Measurements from ENCODE around the gene TARBP2. TPM values are rescaled to one million over a fixed set of nuclear protein-coding genes. Genes with fewer than 3 reads are reported as not detected.

TARBP2 gene, protein sequence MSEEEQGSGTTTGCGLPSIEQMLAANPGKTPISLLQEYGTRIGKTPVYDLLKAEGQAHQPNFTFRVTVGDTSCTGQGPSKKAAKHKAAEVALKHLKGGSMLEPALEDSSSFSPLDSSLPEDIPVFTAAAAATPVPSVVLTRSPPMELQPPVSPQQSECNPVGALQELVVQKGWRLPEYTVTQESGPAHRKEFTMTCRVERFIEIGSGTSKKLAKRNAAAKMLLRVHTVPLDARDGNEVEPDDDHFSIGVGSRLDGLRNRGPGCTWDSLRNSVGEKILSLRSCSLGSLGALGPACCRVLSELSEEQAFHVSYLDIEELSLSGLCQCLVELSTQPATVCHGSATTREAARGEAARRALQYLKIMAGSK
- 10 to 100 TPM; 19.5 to 25.9 (median 22.7) TPM for total RNA-seq

DNA sequence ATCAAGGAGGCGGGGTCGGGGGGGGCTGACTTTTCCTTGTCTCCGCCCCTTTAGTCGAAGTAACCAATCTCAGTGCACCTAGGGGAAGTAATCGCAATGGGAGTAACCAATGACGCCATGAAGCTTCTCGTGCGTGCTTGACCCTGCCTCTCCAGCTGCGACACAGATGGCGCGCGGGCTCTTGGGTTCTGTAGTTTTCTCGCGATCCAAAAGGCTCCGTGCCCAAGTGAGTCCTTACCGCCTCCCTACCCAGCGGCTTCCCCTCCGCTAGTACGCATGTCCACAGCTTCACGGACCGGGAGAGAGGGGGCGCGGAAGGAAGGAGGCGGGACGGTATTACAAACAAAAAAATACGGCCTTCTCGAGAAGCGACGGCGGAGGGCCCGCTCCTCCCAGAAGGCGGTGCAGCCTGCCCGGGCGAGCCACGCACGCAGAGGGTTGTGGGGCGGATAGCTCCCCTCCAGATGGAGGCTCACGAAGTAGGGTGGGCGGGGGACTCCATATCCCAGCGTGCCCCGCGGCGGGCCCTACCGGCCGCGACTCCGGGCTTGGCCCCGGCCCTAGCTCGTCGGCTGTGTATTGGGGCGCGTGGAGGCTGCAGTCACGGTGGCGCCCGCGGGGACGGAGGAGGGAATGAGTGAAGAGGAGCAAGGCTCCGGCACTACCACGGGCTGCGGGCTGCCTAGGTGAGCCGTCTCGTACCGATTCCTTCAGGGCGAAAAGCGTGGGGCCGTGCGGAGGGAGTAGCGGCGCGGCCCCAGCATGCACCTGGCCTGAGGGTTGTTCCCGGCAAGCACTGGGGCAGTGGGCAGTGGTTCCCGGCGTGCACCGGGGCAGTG, at the start of gene TARBP2:
Gene TARBP2, plus strand, starts transcription at position 508 of the 839 bp plus-strand sequence. Its CDS starts 126 bp downstream, at position 634.
- Histone ChIP-seq H3K4me1 (peaks cover 26 to 73% (median 32%) of the 10 kb centered on the region in 3 donors), H3K36me3 (peaks cover 0 to 32% (median 2%) of the 10 kb centered on the region in 3 donors), H3K27ac (peak within 1 kb of the TSS; percentile 89 to 99 (median 98)), H3K4me3 (peak within 1 kb of the TSS; percentile 66 to 88 (median 74)), H3K27me3 (no peaks in the 10 kb centered on the region), H3K9me3 (no peaks in the 10 kb centered on the region)
- 0 to 2% methylated on average over 3 to 9 of the region's 74 CpGs for WGBS, 2 donors
- TF ChIP-seq, protein P1, sequence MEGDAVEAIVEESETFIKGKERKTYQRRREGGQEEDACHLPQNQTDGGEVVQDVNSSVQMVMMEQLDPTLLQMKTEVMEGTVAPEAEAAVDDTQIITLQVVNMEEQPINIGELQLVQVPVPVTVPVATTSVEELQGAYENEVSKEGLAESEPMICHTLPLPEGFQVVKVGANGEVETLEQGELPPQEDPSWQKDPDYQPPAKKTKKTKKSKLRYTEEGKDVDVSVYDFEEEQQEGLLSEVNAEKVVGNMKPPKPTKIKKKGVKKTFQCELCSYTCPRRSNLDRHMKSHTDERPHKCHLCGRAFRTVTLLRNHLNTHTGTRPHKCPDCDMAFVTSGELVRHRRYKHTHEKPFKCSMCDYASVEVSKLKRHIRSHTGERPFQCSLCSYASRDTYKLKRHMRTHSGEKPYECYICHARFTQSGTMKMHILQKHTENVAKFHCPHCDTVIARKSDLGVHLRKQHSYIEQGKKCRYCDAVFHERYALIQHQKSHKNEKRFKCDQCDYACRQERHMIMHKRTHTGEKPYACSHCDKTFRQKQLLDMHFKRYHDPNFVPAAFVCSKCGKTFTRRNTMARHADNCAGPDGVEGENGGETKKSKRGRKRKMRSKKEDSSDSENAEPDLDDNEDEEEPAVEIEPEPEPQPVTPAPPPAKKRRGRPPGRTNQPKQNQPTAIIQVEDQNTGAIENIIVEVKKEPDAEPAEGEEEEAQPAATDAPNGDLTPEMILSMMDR (IDR thresholded peaks at IDR 0.05): peak in 3 of 6 experiments; percentile 13 to 30 (median 28)
- TF ChIP-seq POLR2A (IDR thresholded peaks at IDR 0.05): peak in 2 of 4 donors; percentile 34 to 56
- peak; percentile 94 for DNase-seq
- intact Hi-C loops (cut with DNase I): loop anchor here (10.0 kb wide), 1 partner anchor 46 kb away; the partner anchor contains the start of gene PCBP2

DNA sequence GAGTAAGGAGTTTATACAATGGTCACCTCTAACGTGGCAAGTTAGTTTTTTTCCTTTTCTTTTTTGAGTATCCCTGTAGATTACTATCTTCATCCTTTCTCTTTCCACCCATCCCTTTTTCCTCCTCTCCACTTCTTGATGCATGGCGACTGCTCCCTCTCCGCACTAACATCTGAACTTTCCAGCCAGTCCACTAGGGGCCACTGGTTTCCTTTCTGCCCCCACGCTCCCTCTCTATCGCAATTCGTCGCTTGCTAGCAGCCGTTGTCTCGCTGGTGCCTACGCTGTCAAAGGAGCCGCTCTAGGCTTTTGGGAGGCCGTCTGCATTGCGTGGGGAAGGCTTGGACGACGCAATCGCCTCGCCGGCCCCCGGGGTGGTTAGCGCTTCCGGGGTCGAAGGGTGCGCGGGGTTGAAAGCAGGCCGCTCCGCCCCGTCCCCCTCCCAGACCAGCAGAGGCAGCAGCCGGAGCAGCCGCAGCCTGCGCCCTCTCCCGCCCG, 49.4 kb upstream of the TARBP2 start, which contains the start of gene PCBP2:
Gene PCBP2, plus strand, starts transcription at position 442 of the 498 bp plus-strand sequence. CDS start 2,699 bp downstream, outside the sequence.
- intact Hi-C loops (cut with DNase I): loop anchor here (10.0 kb wide), 1 partner anchor 53 kb away; the partner anchor contains the start of genes NPFF and TARBP2
- no peaks in the 10 kb centered on the region for H3K9me3 ChIP-seq
- DNase-seq: peak; percentile 87
- peaks cover 15 to 53% (median 23%) of the 10 kb centered on the region in 3 donors for H3K36me3 ChIP-seq
- peak within 1 kb of the TSS; percentile 78 to 90 (median 85) for H3K4me3 ChIP-seq
- no peaks in the 10 kb centered on the region for H3K27me3 ChIP-seq
- 1 to 2% methylated on average over 7 to 9 of the region's 32 CpGs for WGBS, 2 donors
- H3K27ac ChIP-seq: peak within 1 kb of the TSS; percentile 95 to 99 (median 98)
- peaks cover 12 to 41% (median 20%) of the 10 kb centered on the region in 3 donors for H3K4me1 ChIP-seq
- TF ChIP-seq, protein P1 (IDR thresholded peaks at IDR 0.05): peak; percentile 77 to 96 (median 95)
- TF ChIP-seq POLR2A (IDR thresholded peaks at IDR 0.05): peak in 3 of 4 donors; percentile 62 to 76 (median 67)

DNA sequence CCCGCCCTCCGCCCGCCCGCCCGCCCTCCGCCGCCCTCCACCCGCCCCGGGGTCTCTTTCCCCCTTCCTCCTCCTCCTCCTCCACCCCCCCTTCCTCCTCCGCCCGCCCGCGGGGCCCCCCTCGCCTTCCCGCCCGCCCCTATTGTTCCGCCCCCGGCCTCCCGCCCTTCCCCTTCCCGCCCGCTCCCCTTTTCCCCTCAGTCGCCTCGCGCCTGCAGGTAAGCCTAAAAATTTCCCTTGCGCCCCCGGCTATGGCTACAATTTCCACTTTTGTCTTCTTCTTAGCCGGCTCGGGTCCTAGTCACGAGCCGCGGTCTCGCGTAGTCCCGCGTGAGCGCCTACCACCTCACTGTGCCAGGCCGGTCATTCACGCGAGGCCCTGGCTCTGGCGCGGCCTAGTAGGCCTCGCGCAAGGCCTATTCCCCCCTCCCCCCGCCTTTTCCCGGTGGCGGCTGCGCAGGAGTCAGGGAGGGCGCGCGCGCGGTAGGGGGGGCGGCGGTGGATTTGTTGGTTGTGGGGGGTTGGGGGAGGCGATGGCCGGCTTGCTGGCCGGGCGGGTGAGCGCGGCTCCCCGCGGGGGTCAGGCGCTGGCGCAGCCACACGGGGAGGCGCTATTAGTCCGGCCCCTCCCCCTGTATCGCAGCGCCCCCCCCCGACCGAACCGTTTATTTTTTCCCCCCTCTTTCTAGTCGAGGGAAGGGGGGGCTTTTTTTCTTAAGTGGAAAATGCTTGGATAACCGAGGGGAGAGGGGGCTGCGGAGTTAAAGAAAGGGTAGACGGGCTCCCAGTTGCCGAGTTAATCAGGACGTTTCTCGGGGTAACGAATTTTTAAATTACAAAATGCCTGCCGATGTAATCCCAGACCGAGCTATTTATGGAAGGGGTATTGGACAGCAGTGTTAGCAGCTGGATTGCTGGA, 48.7 kb upstream of the TARBP2 start:
- Histone ChIP-seq H3K27ac (peak overlapping the region; percentile 95 to 99 (median 98)), H3K4me1 (peaks cover 12 to 41% (median 20%) of the 10 kb centered on the region in 3 donors), H3K36me3 (peaks cover 19 to 53% (median 30%) of the 10 kb centered on the region in 3 donors), H3K27me3 (no peaks in the 10 kb centered on the region), H3K4me3 (peak overlapping the region; percentile 78 to 90 (median 85)), H3K9me3 (no peaks in the 10 kb centered on the region)
- TF ChIP-seq, protein P1 (IDR thresholded peaks at IDR 0.05): peak in 5 of 6 experiments; percentile 13 to 59 (median 22)
- no peak for TF ChIP-seq POLR2A (IDR thresholded peaks at IDR 0.05)
- DNase-seq: peak; percentile 49
- WGBS, 2 donors: 0% methylated on average over 2 to 31 of the region's 82 CpGs
- intact Hi-C loops (cut with DNase I): loop anchor here (10.0 kb wide), 1 partner anchor 52 kb away; the partner anchor contains the start of genes NPFF and TARBP2

DNA sequence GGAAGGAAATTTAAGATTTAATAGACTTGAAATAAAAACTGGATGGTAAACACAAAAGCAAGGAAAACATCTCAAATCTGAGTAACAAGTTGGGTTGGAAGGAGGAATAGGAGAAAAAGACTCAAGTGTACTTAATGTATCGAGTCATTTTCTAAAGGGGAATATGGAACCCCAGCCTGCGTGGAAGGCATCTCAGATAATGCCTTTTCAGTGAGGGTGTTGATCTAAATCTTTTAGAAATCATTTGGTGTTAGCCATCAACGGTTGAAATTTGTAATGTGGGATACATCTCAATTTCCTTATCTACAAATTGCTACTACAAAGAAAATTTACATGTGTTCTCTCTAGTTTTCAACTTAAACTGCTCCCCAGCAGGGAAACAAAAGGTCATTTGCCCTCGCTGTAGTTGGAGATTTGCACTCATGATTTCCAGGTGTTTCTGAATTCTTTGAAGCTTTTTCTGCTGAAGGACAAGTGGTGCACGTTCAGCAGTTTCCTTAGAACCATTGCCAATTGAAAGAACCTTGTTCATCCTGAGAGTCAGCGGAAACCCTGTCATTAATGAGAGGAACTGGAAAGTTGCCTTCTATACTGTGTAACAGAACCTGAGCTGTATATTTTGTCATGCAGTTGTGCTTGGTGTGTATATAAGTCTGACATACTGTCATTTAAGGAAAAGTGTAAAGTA, 47.0 kb upstream of the TARBP2 start:
- Histone ChIP-seq H3K9me3 (no peaks in the 10 kb centered on the region), H3K4me1 (peaks cover 12 to 41% (median 20%) of the 10 kb centered on the region in 3 donors), H3K4me3 (peak overlapping the region in 3 of 4 donors; percentile 84 to 90 (median 86)), H3K27ac (peak overlapping the region in 1 of 4 donors; percentile 99), H3K27me3 (no peaks in the 10 kb centered on the region), H3K36me3 (peaks cover 32 to 53% (median 47%) of the 10 kb centered on the region in 3 donors)
- WGBS, 2 donors: 22 to 27% methylated on average over 6 of the region's 6 CpGs
- no peak for TF ChIP-seq POLR2A (IDR thresholded peaks at IDR 0.05)
- TF ChIP-seq, protein P1 (IDR thresholded peaks at IDR 0.05): no peak
- intact Hi-C loops (cut with DNase I): loop anchor here (10.0 kb wide), 1 partner anchor 51 kb away; the partner anchor contains the start of genes NPFF and TARBP2
- DNase-seq: no peak
